Stimulated activated CD4-positive, alpha-beta T cell treated with anti-CD3 and anti-CD28 coated beads, TNF-alpha, amount 100 ng/mL, for 4 hours (primary cell): Measurements from ENCODE around the gene NEAT1.

ENCODE experiments used
- DNase-seq, 3 experiments: peaks; one replicate each; pipeline ENCODE4 v3.0.0-alpha.2; 2020; ENCODE audit warnings: low read depth in 3 of 3

NEAT1 gene

GRCh38 chr11:65479184-65480145 lies 56.9 kb downstream of the NEAT1 start:
- no peak for DNase-seq

GRCh38 chr11:65482306-65482850 lies 59.8 kb downstream of the NEAT1 start:
- DNase-seq = no peak

GRCh38 chr11:65485920-65486219 lies 63.3 kb downstream of the NEAT1 start:
- DNase-seq = no peak

GRCh38 chr11:65486570-65487466 lies 64.2 kb downstream of the NEAT1 start:
- no peak for DNase-seq

DNA sequence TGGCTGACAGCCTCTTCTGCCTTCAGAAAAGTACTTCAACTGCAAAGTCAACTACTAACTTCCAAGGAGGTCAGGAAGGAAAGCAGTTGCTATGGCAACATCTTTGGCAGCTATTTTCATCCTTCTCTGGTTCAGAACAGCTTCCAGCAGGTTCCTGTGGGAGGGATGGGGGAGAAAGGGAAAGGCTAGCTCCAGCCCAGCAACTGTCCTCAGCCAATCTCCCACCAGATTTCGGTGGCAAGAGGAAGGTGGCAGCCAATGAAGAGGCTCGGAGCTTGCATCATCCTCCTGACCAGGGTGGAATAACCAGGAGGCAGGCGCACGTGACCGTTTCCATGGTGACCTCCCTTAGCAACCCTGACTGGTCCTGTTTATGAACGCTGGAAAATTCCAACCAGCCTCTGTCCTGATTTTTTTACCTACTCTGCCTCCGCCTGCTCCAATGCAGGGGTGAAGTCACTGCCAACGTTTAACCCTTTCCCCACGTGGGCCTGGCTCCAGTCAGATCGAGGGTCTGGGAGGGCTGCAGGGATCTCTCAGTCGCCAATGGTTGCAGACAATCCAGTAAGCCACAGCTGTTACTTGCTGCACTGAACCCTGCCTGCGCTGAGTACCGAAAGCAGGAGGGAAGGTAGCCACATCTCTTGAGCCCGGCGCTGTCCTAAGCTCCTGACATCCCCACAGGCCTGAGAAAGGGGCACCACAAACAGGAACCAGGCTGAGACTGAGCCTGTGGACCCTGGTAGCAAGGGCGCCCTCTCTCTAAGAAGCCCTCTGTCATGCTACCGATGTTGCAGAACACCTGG lies 65.1 kb downstream of the NEAT1 start:
- no peak for DNase-seq

GRCh38 chr11:65488273-65489034 lies 65.9 kb downstream of the NEAT1 start:
- DNase-seq = no peak

DNA sequence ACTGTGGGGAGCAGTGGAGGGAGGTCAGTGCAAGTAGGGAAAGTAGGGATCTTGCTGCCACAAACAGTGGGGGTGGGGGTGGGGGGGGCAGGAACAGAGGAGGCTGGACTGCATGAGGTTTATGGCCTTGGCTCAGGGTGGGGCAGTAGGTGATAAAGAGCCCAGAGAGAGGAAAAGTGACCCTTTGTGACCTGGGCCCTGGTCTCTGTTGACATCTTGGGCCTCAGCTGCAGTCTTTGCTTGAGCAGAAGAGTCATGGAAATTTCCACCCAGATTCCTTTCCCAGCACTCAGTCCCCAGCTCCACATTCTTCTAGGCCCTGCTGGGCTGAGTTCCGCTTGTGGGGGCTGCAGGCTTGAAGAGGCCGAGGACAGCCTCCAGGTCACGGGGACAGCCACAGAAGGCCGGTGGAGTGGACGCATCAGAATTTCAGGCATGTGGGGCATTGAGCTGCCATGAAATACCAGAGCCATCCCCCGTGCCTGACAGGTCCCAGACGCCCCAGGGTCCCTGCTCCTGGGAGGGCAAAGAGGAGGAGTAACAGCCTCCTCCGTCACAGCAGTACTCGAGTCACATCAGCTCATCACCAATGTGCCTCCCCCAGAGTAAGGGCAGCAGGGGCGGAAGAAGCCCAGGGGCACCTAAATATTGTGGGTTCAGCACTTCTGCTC lies 66.6 kb downstream of the NEAT1 start:
- no peak for DNase-seq

GRCh38 chr11:65489706-65490320 lies 67.2 kb downstream of the NEAT1 start:
- no peak for DNase-seq

DNA sequence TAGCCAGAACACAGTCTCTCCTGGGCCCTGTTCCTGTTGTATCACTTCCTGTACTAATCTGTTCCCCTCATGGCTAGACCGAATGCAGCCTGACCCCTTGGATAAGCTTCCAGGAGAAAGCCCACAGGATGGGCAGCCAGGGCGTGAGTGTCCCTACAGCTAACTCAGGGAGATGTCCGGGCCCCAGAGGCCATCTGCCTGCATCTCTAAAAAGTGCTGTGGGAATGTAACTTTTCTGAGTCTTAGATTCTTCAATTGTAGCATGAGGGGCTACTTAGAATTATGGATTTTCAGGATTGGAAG lies 68.5 kb downstream of the NEAT1 start:
- DNase-seq = no peak

GRCh38 chr11:65491614-65492386 lies 69.2 kb downstream of the NEAT1 start:
- DNase-seq = no peak

DNA sequence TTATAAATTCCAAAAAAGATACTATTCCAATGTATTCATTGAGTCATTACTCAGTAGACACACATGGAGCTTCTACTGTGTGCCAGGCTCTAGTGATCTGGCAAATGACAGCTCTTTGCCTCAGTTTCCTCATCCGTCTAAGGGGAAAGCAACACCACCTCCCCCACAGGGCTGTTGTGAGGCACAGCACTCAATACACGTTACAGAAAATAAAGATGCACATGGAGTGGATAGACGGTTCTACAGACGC lies 69.7 kb downstream of the NEAT1 start:
- no peak for DNase-seq

- DNase-seq = no peak
Measured at GRCh38 chr11:65492637-65493366, 70.2 kb downstream of the NEAT1 start.

- DNase-seq = no peak
Measured at GRCh38 chr11:65493367-65494176, 71.0 kb downstream of the NEAT1 start.
